PFSK-1 (cell line): ENCODE data around the gene SLC7A6.

ENCODE experiments used
- FOXP2 ChIP-seq: optimal IDR thresholded peaks from 2 replicates; pipeline ENCODE3; 2011; ENCODE audit warnings: borderline replicate concordance, control low read depth, inconsistent platforms; ENCODE audit not compliant: insufficient read depth; ENCODE audit errors: extremely low read length, extremely low read depth
- POLR2AphosphoS5 ChIP-seq: IDR thresholded peaks from 2 replicates; pipeline ENCODE4 v1.6.1; 2012; ENCODE audit warnings: low read depth, mild to moderate bottlenecking, control low read depth, low read length, moderate library complexity
- SIN3A ChIP-seq: IDR thresholded peaks from 2 replicates; pipeline ENCODE4 v1.6.1; 2012; ENCODE audit warnings: mild to moderate bottlenecking, low read length, moderate library complexity, borderline replicate concordance; ENCODE audit not compliant: insufficient read depth
- TAF1 ChIP-seq: IDR thresholded peaks from 2 replicates; pipeline ENCODE4 v1.6.1; 2012; ENCODE audit warnings: low read length, control low read depth, borderline replicate concordance; ENCODE audit not compliant: insufficient read depth
- TF ChIP-seq, protein P1 (sequence below), 2 experiments: IDR thresholded peaks; 2 replicates each; pipeline versions ENCODE4 v1.6.1 to v1.8.0; 2011 to 2012; ENCODE audit warnings: low read depth in 2 of 2, low read length in 2 of 2, control low read depth in 1 of 2, inconsistent platforms in 1 of 2, mild to moderate bottlenecking in 1 of 2, moderate library complexity in 1 of 2; ENCODE audit not compliant: insufficient read depth in 1 of 2

DNA sequence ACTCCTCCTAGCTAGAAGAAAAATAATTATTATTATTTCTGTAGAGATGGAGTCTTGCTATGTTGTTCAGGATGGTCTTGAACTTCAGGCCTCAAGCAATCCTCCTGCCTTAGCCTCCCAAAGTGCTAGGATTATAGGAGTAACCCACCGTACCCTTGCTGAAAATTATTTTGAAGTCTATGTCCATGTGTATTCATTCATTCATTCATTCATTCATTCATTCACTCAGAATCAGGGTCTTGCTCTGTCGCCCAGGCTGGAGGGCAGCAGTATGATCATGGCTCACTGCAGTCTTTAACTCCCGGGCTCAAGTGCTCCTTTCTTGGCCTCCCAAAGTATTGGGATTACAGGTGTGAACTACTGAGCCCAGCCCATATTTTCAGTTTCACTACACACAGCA lies 42.3 kb downstream of the SLC7A6 start:
- no peak for TF ChIP-seq TAF1
- no peak for TF ChIP-seq SIN3A
- TF ChIP-seq, protein P1, sequence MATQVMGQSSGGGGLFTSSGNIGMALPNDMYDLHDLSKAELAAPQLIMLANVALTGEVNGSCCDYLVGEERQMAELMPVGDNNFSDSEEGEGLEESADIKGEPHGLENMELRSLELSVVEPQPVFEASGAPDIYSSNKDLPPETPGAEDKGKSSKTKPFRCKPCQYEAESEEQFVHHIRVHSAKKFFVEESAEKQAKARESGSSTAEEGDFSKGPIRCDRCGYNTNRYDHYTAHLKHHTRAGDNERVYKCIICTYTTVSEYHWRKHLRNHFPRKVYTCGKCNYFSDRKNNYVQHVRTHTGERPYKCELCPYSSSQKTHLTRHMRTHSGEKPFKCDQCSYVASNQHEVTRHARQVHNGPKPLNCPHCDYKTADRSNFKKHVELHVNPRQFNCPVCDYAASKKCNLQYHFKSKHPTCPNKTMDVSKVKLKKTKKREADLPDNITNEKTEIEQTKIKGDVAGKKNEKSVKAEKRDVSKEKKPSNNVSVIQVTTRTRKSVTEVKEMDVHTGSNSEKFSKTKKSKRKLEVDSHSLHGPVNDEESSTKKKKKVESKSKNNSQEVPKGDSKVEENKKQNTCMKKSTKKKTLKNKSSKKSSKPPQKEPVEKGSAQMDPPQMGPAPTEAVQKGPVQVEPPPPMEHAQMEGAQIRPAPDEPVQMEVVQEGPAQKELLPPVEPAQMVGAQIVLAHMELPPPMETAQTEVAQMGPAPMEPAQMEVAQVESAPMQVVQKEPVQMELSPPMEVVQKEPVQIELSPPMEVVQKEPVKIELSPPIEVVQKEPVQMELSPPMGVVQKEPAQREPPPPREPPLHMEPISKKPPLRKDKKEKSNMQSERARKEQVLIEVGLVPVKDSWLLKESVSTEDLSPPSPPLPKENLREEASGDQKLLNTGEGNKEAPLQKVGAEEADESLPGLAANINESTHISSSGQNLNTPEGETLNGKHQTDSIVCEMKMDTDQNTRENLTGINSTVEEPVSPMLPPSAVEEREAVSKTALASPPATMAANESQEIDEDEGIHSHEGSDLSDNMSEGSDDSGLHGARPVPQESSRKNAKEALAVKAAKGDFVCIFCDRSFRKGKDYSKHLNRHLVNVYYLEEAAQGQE (IDR thresholded peaks at IDR 0.05; ENCODE audit: insufficient read depth in 1 of 2, low read depth in 2 of 2, low read length in 2 of 2) = no peak
- TF ChIP-seq POLR2AphosphoS5 = no peak
- no peak for TF ChIP-seq FOXP2
